Measurements from ENCODE around the gene NUDCD2.
"Not testable (repeated sequence)": the region's sequence is repeated elsewhere in the genome, so short reads cannot be mapped to it uniquely, and the experiment has no call there.

Gene NUDCD2

GRCh38 chr5:163415673-163416072 is 44.2 kb downstream of the NUDCD2 start:
- DNase-seq = not testable (repeated sequence)

- no peak for DNase-seq
Observed at GRCh38 chr5:163410505-163410904, 49.4 kb downstream of the NUDCD2 start.

- DNase-seq = no peak
Observed at GRCh38 chr5:163409384-163409783, 50.5 kb downstream of the NUDCD2 start.

DNA sequence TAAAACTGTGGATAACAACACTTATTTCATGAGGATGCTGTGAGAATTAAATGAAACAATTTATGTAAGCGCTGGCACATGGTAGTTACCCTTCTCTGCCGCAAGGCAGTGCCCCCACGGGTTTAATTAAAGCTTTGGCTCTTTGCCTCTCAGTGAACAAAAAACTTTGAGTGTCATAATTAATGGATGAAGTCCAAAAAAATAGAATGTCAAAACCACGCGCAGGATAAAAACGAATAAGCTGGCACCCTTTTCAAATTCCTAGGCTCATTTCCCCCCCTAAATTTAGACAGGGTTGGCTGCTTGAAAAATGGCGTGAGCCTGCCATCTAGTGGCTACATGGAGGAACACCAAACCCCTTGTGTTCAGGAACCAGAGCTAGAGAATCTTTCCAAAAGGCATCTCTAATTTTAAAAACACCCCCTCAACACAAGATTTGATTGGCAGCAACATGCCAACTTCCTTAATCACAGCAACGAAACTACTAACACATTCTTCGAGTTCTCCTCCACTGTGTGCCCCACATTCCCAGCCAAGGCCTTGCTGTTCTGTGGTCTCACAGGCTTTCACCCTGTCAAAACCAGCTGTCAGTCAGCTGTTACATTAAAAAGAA is 51.5 kb downstream of the NUDCD2 start:
- peak; percentile 7 to 32 for DNase-seq

DNA sequence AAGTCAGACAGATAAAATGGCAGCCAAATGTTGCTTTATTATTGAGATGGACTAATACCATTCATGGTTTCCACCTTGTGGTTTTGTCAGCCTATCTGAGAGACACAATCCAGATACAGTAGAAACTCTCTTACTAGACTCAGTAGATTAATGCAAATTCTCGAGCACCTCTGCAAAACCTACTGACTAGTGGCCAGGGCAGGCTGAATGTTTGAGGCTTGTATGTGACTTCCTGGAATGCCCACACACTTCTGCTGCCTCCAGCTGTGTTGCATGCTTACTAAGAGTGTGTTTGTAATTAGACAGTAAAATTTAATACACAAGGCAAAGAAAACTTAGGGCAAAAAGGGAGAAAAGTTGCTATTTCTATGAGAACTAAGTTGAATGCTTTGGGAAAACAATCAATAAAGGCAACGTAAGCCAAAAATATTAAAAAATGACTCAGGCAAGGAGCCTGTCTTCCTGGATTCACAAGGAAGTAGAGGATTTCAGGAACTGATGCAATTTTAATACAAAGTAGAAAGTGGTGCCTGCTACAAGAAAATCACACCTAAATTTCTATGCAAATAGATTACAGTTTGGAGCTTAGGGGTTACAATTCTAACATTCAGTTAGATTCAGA is 52.8 kb downstream of the NUDCD2 start:
- no peak for DNase-seq

DNA sequence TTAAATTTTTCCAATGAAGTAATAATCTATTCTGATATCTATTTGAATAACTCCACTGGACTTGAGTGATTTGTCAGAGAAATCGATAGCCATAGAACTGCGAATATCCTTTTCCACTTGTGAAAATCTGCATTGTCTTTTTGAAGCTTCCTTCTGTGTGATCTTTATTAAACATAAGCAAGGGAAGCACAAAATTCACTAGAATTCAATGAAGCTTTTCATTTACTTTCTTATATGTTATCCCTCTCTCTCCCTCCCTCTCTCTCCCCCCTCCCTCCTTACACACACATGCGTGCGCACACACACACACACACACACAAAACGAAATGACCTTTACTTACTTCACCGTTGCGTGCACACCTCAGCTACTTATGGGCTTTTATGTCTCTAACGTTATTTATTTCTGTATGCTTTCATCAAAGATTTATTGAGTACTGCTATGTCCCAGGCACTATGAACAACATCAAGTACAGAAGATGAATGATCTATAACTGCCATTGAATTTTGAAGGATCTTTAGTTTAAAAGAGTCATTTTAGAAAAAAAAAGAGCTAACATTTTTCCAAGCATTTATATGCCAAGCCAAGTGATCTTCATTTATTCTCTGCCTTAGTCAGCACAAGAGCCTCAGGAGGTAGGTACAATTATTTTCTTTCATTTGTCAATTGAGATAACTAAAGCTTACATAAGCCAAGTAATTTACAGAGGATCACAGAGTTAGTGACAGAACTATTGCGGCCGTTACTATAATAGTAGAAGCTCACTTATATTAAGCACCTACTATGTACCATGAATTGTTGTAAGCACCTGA is 55.3 kb downstream of the NUDCD2 start:
- DNase-seq = no peak

GRCh38 chr5:163402007-163402406 is 57.9 kb downstream of the NUDCD2 start:
- no peak for DNase-seq

DNA sequence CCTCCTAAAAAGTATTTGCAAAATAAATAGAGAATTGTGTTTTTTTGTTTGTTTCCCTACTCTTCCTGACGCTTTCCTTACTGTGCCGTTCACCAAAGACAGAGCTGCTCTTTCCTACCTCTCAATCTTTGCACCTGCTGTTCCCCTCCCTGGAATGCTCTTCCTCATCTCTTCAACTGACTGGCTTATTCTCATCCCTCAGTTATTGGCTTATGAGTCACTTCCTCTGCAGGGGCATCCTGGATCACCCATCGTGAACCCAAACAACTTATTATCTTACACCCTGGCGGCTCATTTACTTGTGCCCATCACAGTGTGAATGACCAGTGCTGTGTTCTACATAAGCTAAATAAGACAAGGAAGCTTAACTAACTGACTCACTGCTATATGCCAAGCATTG is 58.6 kb downstream of the NUDCD2 start:
- DNase-seq = no peak

DNA sequence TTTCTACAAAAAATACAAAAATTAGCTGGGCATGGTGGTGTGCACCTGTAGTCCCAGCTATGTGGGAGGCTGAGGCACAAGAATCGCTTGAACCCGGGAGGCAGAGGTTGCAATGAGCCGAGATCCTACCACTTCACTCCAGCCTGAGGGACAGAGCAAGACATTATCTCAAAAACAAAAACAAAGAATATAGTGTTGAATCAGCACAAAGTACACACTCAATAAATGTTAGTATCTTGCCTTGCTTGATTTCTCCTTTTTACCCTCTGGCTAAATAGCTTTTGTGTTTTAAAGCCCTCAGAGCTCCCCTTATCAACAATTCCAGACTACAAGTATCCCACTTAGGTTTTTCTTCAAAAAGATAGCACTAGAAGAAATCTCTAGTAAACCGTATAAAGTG is 60.0 kb downstream of the NUDCD2 start:
- DNase-seq = no peak

DNA sequence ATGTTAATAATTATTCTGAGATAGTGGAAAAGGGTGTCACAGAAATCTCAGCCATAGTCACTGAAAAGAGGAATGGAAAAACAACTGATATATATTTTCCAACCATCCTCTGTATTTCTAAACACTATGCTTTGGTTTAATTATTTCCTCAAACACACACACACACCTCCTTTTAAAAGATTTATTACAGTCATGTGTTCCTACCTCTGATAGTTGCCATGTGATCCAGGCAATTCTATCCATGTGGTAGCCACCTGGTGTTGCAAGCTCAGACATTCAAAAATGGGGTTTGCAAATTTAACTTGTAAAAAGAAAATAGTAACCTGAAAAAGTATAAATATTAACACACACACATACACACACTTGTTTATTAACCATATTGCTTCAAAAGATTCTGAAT is 62.5 kb downstream of the NUDCD2 start:
- DNase-seq = no peak

DNA sequence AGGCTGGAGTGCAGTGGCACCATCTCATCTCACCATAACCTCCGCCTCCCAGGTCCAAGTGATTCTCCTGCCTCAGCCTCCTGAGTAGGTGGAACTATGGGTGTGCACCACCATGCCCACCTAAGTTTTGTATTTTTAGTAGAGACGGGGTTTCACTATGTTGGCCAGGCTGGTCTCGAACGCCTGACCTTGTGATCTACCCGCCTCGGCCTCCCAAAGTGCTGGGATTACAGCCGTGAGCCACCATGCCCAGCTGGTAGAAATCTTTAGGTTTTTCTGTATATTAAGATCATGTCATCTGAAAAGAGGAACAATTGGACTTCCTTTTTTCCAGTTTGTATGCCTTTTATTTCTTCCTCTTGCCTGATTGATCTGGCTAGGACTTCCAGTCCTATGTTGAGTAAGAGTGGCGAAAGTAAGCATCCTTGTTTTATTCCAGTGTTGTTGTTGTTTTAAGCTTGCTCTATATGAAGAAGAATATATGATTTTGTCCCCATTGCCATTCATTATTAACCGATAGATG is 63.0 kb downstream of the NUDCD2 start:
- not testable (repeated sequence) for DNase-seq
